Endothelial cell of umbilical vein (primary cell): ENCODE data around the gene TOLLIP. TPM values are rescaled to one million over a fixed set of nuclear protein-coding genes. Genes with fewer than 3 reads are reported as not detected.
"Not testable (repeated sequence)": the region's sequence is repeated elsewhere in the genome, so short reads cannot be mapped to it uniquely, and the experiment has no call there.

Source experiments
- BruUV-seq: library from RNA; stranded (reverse); fragments of 400-500 nt; replicated peaks from 2 replicates; lab custom pipeline; 2021; lab: Mats Ljungman, UMichigan
- CTCF ChIA-PET: fragments of 300-600, 350-600 bp; sonication (Branson Sonifier 250); formaldehyde crosslinking; loops from one replicate; lab custom pipeline; 2021; ENCODE audit warnings: antibody characterized with exemption, inconsistent platforms; lab: Charles Lee
- POLR2A ChIA-PET: fragments of 300-600, 350-600 bp; sonication (Branson Sonifier 250); formaldehyde crosslinking; loops from one replicate; lab custom pipeline; 2021; ENCODE audit warnings: antibody characterized with exemption, inconsistent platforms; lab: Charles Lee
- DNase-seq: peaks from one replicate; pipeline ENCODE4 v3.0.0-alpha.2; 2011; ENCODE audit warnings: low read depth, low spot score
- FAIRE-seq: peaks from 2 replicates; lab custom pipeline; 2011; peaks lifted over from hg19 to GRCh38; lab: Jason Lieb, UNC
- H2AFZ ChIP-seq: 2 replicates; pipeline ENCODE4 v1.6.0; 2012; ENCODE audit warnings: low read depth, low read length, control low read depth, inconsistent platforms
- H3K27ac ChIP-seq: 2 replicates; pipeline ENCODE4 v1.5.1; 2011; ENCODE audit warnings: low read depth, mild to moderate bottlenecking, control low read depth, low read length, moderate library complexity; ENCODE audit not compliant: insufficient read depth
- H3K27me3 ChIP-seq, 2 experiments: 2 replicates each; pipeline versions ENCODE4 v1.6.0 to v1.6.1; 2011; ENCODE audit warnings: low read length in 2 of 2, mixed read lengths in 1 of 2; ENCODE audit not compliant: control insufficient read depth in 2 of 2, insufficient read depth in 2 of 2
- H3K36me3 ChIP-seq, 2 experiments: 2 replicates in 1 of 2; 3 replicates in 1 of 2; pipeline ENCODE4 v1.5.1; 2011; ENCODE audit warnings: low read length in 2 of 2, mild to moderate bottlenecking in 1 of 2, moderate library complexity in 1 of 2; ENCODE audit not compliant: control insufficient read depth in 2 of 2, insufficient read depth in 2 of 2; ENCODE audit errors: extremely low read depth in 1 of 2
- H3K4me1 ChIP-seq: 3 replicates; pipeline ENCODE4 v1.5.1; 2011; ENCODE audit warnings: mild to moderate bottlenecking, low read length; ENCODE audit not compliant: control insufficient read depth, insufficient read depth; ENCODE audit errors: extremely low read depth
- H3K4me2 ChIP-seq: 2 replicates; pipeline ENCODE4 v1.6.1; 2011; ENCODE audit warnings: low read length, control low read depth, mixed read lengths; ENCODE audit not compliant: insufficient read depth
- H3K4me3 ChIP-seq, 3 experiments: fragments of 200-600 bp in 1 of 3; sonication (generic), shearing (Covaris generic) in 1 of 3; replicated peaks in 1 of 3; 2 replicates each; pipeline ENCODE4 v1.5.1; 2011 to 2016; ENCODE audit warnings: control low read depth in 3 of 3, low read length in 3 of 3, mild to moderate bottlenecking in 2 of 3, inconsistent platforms in 1 of 3, low read depth in 1 of 3, moderate library complexity in 1 of 3; ENCODE audit not compliant: insufficient read depth in 1 of 3
- H3K79me2 ChIP-seq: 2 replicates; pipeline ENCODE4 v1.6.0; 2012; ENCODE audit warnings: low read length, inconsistent platforms; ENCODE audit not compliant: control insufficient read depth, insufficient read depth
- H3K9ac ChIP-seq: replicated peaks from 2 replicates; pipeline ENCODE3; 2011; ENCODE audit warnings: low read length, control low read depth; ENCODE audit not compliant: insufficient read depth; ENCODE audit errors: extremely low read depth
- H3K9me1 ChIP-seq: replicated peaks from 3 replicates; pipeline ENCODE4 v1.6.0; 2011; ENCODE audit warnings: mild to moderate bottlenecking, low read length; ENCODE audit not compliant: control insufficient read depth, insufficient read depth; ENCODE audit errors: extremely low read depth
- H3K9me3 ChIP-seq: replicated peaks from 2 replicates; pipeline ENCODE4 v1.5.1; 2012; ENCODE audit warnings: low read length, inconsistent platforms; ENCODE audit not compliant: control insufficient read depth, insufficient read depth
- H4K20me1 ChIP-seq: replicated peaks from 2 replicates; pipeline ENCODE3; 2011; ENCODE audit warnings: mild to moderate bottlenecking, low read length; ENCODE audit not compliant: control insufficient read depth, insufficient read depth; ENCODE audit errors: extremely low read depth
- EZH2 ChIP-seq: IDR thresholded peaks from 2 replicates; pipeline ENCODE4 v1.6.1; 2012; ENCODE audit warnings: borderline replicate concordance, low read depth, mild to moderate bottlenecking, moderate library complexity, low read length, inconsistent platforms; ENCODE audit not compliant: severe bottlenecking
- FOS ChIP-seq: IDR thresholded peaks from 2 replicates; pipeline ENCODE4 v1.6.1; 2011; ENCODE audit warnings: mild to moderate bottlenecking, low read length, moderate library complexity, borderline replicate concordance; ENCODE audit not compliant: insufficient read depth
- GATA2 ChIP-seq: IDR thresholded peaks from 2 replicates; pipeline ENCODE4 v1.7.0; 2011; ENCODE audit warnings: low read depth, mild to moderate bottlenecking, moderate library complexity, mixed read lengths, low read length; ENCODE audit not compliant: insufficient read length, insufficient read depth
- MAX ChIP-seq: IDR thresholded peaks from 2 replicates; pipeline ENCODE4 v1.6.1; 2011; ENCODE audit not compliant: insufficient read depth, insufficient read length
- POLR2A ChIP-seq: IDR thresholded peaks from 2 replicates; pipeline ENCODE4 v1.6.1; 2012; ENCODE audit warnings: low read depth, mild to moderate bottlenecking, control low read depth, low read length
- POLR2AphosphoS5 ChIP-seq: IDR thresholded peaks from 2 replicates; pipeline ENCODE4 v1.6.1; 2012; ENCODE audit warnings: low read depth, mild to moderate bottlenecking, control low read depth, low read length, moderate library complexity; ENCODE audit not compliant: insufficient read depth
- dilution Hi-C: fragments of 300-500 bp; cut with MboI; formaldehyde crosslinking; loops from one replicate; pipeline ENCODE4 v1.15.0; 2019; ENCODE audit warnings: low sequenced_read_pairs; ENCODE audit not compliant: extremely low pct_ligation_motif_present
- intact Hi-C: fragments of 100-400 bp; cut with micrococcal nuclease; formaldehyde crosslinking; loops from one replicate; pipeline ENCODE4 v1.10.0; 2022
- polyA plus RNA-seq, 4 experiments: library from polyadenylated mRNA; depleted of rRNA in 3 of 4; stranded (reverse) in 3 of 4; unstranded in 1 of 4; fragments of >200 nt; gene quantifications; 2 replicates each; pipeline versions ENCODE4 v1.2.1 to v1.2.3, GENCODE V29; 2011 to 2012; ENCODE audit warnings: missing spikeins in 1 of 4
- total RNA-seq: library from RNA; stranded (reverse); gene quantifications from 2 replicates; pipeline ENCODE4 v1.2.3, GENCODE V29; 2021

Gene TOLLIP
- total and polyA plus RNA-seq, 2 donors (not counting 3 experiments of a cell fraction or from before 2014, with no cell fraction given): 49.6 to 64.8 TPM

- POLR2A ChIA-PET: no interaction called here
- BruUV-seq: no TSS peak
- no peaks in the 10 kb centered on the region for H3K36me3 ChIP-seq
- H4K20me1 ChIP-seq: no peaks in the 10 kb centered on the region
- DNase-seq (no peak), FAIRE-seq (no peak)
- intact Hi-C loops: no loop called here
- no peak overlapping the region for H3K27ac ChIP-seq
- TF ChIP-seq POLR2A (no peak), POLR2AphosphoS5 (no peak), GATA2 (no peak), EZH2 (no peak), MAX (no peak), FOS (no peak)
- no peak overlapping the region for H3K9ac ChIP-seq
- H2AFZ ChIP-seq: no peak overlapping the region
- dilution Hi-C loops: no loop called here
- H3K4me3 ChIP-seq: no peak overlapping the region
- H3K9me3 ChIP-seq: no peaks in the 10 kb centered on the region
- no peak overlapping the region for H3K4me2 ChIP-seq
- H3K4me1 ChIP-seq: peaks cover 4% of the 10 kb centered on the region
- H3K9me1 ChIP-seq: no peaks in the 10 kb centered on the region
- no peaks in the 10 kb centered on the region for H3K27me3 ChIP-seq
- no peaks in the 10 kb centered on the region for H3K79me2 ChIP-seq
- CTCF ChIA-PET: no interaction called here
These were observed 41.9 kb downstream of the TOLLIP start for GRCh38 chr11:1267441-1268100.

GRCh38 chr11:1266976-1267375 lies 42.5 kb downstream of the TOLLIP start:
- H3K4me2 ChIP-seq, H3K9ac ChIP-seq, CTCF ChIA-PET, BruUV-seq, H3K9me3 ChIP-seq, FAIRE-seq, H2AFZ ChIP-seq, intact Hi-C loops, H3K4me3 ChIP-seq, H3K9me1 ChIP-seq, H4K20me1 ChIP-seq, H3K27ac ChIP-seq, H3K4me1 ChIP-seq, dilution Hi-C loops, H3K27me3 ChIP-seq, H3K36me3 ChIP-seq, H3K79me2 ChIP-seq, POLR2A ChIA-PET, DNase-seq: not testable (repeated sequence)

GRCh38 chr11:1265480-1265879 lies 44.0 kb downstream of the TOLLIP start:
- FAIRE-seq, H4K20me1 ChIP-seq: not testable (repeated sequence)

More at GRCh38 chr11:1265480-1265879, 44.0 kb downstream of the TOLLIP start:
- DNase-seq, BruUV-seq, H3K9me1 ChIP-seq, H3K79me2 ChIP-seq, H3K9me3 ChIP-seq, H2AFZ ChIP-seq, CTCF ChIA-PET, H3K4me3 ChIP-seq, H3K9ac ChIP-seq, H3K4me1 ChIP-seq, H3K27me3 ChIP-seq, H3K27ac ChIP-seq, H3K36me3 ChIP-seq, dilution Hi-C loops, POLR2A ChIA-PET, intact Hi-C loops, H3K4me2 ChIP-seq: not testable (repeated sequence)
